HFFc6 (cell line): ENCODE measurements around the gene PLA2G2C. TPM values are rescaled to one million over a fixed set of nuclear protein-coding genes. Genes with fewer than 3 reads are reported as not detected.

Experiments
- DNase-seq: peaks from one replicate; pipeline ENCODE4 v3.0.0-alpha.2; 2018
- H3K27ac Mint-ChIP-seq: 2 replicates; pipeline ENCODE4 v1.8.0; 2020; ENCODE audit warnings: mild to moderate bottlenecking, mixed read lengths
- H3K27me3 Mint-ChIP-seq: 2 replicates; pipeline ENCODE4 v1.8.0; 2021; ENCODE audit warnings: mild to moderate bottlenecking, moderate library complexity, mixed read lengths; ENCODE audit not compliant: insufficient read depth
- H3K36me3 Mint-ChIP-seq: 2 replicates; pipeline ENCODE4 v1.8.0; 2021; ENCODE audit warnings: low read depth, mixed read lengths
- H3K4me1 Mint-ChIP-seq: 2 replicates; pipeline ENCODE4 v1.8.0; 2020; ENCODE audit warnings: low read depth, mixed read lengths
- H3K4me3 Mint-ChIP-seq: 2 replicates; pipeline ENCODE4 v1.8.0; 2020; ENCODE audit warnings: mild to moderate bottlenecking, moderate library complexity, mixed read lengths
- H3K9me3 Mint-ChIP-seq: 2 replicates; pipeline ENCODE4 v1.8.0; 2020; ENCODE audit warnings: mild to moderate bottlenecking, mixed read lengths
- CTCF ChIP-seq: fragments of 200-600 bp; sonication (generic); IDR thresholded peaks from 2 replicates; pipeline ENCODE4 v1.5.0; 2021; ENCODE audit warnings: antibody characterized with exemption, mild to moderate bottlenecking
- total RNA-seq, 6 experiments: library from RNA; stranded (reverse); fragmentation: NEBNext Ultra II Directional; extraction: Animal tissue kit (Norgen Biotek cat#: 25700); gene quantifications; 2 replicates in 1 of 6; 3 replicates in 5 of 6; pipeline ENCODE4 v1.2.3, GENCODE V29; 2021

PLA2G2C gene
- total RNA-seq, 6 experiments from 2014 or later = not detected

GRCh38 chr1:20143734-20144565, 42.4 kb downstream of the PLA2G2C start:
- Mint-ChIP-seq H3K4me3 (no peak overlapping the region), H3K27ac (no peak overlapping the region), H3K9me3 (no peaks in the 10 kb centered on the region), H3K4me1 (no peaks in the 10 kb centered on the region), H3K27me3 (peaks cover 34% of the 10 kb centered on the region), H3K36me3 (no peaks in the 10 kb centered on the region)
- no peak for TF ChIP-seq CTCF
- DNase-seq = no peak

DNA sequence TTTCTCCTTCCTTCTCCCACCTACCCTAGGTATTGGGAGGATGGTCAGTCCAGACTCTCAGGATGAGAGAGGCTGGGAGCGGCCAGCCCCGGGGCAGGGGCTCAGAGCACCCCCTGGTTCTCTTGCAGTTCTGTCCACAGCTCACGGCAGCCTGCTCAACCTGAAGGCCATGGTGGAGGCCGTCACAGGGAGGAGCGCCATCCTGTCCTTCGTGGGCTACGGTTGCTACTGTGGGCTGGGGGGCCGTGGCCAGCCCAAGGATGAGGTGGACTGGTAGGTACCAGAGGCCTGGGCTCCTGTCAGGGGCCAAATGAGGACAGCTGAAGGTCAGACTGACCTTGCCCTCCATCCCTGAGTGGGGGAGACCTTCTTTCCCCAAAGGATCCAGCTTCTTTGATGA, 43.0 kb downstream of the PLA2G2C start:
- TF ChIP-seq CTCF = no peak
- no peak for DNase-seq

DNA sequence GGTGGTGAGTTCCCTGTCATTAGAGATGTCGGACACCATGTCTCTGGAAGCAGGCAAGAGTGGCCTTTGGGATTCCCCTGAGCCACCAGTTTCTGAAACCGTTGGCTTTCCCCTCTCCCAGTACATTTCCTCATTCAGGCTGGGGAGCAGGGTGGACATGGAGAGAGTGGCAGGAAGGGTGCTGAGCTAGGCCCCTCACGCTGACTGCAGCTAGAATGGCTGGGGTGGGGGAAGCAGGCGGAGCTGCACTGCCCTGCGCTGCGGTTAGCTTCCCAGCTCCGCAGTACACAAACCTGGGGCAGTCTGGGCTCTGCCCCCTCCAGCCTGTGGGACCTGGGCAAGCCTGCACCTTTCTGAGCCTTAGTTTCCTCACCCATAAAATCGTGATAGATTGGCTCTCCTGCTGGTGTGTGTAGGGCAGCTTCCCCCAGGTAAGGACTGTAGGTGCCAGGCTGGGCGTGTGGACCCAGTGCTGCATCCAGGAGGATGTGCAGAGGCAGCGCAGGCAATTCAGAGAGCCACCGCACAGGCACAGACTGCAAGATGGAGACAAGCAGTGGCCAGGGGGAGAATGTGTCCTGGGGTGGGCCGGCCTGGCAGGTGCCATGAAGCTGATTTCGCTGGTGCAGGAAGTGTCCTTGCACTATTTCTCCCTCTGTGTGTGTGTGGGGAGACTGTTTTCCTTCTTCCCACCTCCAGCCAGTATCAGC, 44.2 kb downstream of the PLA2G2C start:
- H3K27me3 Mint-ChIP-seq = peaks cover 43% of the 10 kb centered on the region
- H3K4me1 Mint-ChIP-seq = no peaks in the 10 kb centered on the region
- H3K36me3 Mint-ChIP-seq = no peaks in the 10 kb centered on the region
- DNase-seq = no peak
- TF ChIP-seq CTCF = no peak
- H3K27ac Mint-ChIP-seq = no peak overlapping the region
- H3K4me3 Mint-ChIP-seq = no peak overlapping the region
- no peaks in the 10 kb centered on the region for H3K9me3 Mint-ChIP-seq

More for the DNA sequence above, 43.0 kb downstream of the PLA2G2C start:
- Mint-ChIP-seq H3K27ac (no peak overlapping the region), H3K4me3 (no peak overlapping the region), H3K36me3 (no peaks in the 10 kb centered on the region), H3K4me1 (no peaks in the 10 kb centered on the region), H3K9me3 (no peaks in the 10 kb centered on the region), H3K27me3 (peaks cover 38% of the 10 kb centered on the region)

- no peak for DNase-seq
- Mint-ChIP-seq H3K27ac (no peak overlapping the region), H3K27me3 (peaks cover 43% of the 10 kb centered on the region), H3K36me3 (no peaks in the 10 kb centered on the region), H3K4me3 (no peak overlapping the region), H3K4me1 (no peaks in the 10 kb centered on the region), H3K9me3 (no peaks in the 10 kb centered on the region)
- TF ChIP-seq CTCF = no peak
Measured at GRCh38 chr1:20141466-20141865, 44.9 kb downstream of the PLA2G2C start.

GRCh38 chr1:20141001-20141400, 45.3 kb downstream of the PLA2G2C start:
- TF ChIP-seq CTCF = no peak
- peaks cover 45% of the 10 kb centered on the region for H3K27me3 Mint-ChIP-seq
- no peaks in the 10 kb centered on the region for H3K9me3 Mint-ChIP-seq
- no peak for DNase-seq
- H3K36me3 Mint-ChIP-seq = no peaks in the 10 kb centered on the region
- no peak overlapping the region for H3K4me3 Mint-ChIP-seq
- no peaks in the 10 kb centered on the region for H3K4me1 Mint-ChIP-seq
- H3K27ac Mint-ChIP-seq = no peak overlapping the region
